SH-SY5Y (cell line): ENCODE measurements around the gene SPR.

Experiments used
- GATA2 ChIP-seq: IDR thresholded peaks from 2 replicates; pipeline ENCODE4 v1.6.1; 2011; ENCODE audit warnings: mild to moderate bottlenecking, low read depth, low read length
- GATA3 ChIP-seq: IDR thresholded peaks from 2 replicates; pipeline ENCODE4 v1.6.1; 2011; ENCODE audit warnings: low read depth, mild to moderate bottlenecking, low read length, moderate library complexity

DNA sequence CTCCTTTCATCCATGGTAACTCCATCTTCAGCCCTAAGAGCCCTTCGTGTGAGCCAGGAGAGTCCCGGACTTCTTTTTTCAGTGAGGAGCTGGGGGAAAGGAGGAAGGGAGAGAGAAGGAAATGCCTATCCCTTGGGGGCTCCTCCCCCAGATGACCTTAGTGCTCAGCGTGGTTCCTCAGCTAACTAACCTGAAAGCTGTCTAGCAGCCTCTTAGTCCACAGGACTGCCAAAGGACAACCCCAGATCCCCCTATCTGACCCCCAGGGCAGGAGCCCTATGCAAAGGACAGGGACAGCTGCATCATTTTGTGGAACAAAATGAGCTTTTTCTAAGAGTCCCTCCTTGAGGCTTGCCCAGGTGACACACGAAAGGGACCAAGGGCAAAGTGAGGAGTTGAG lies 7.9 kb downstream of the SPR start:
- no peak for TF ChIP-seq GATA3
- no peak for TF ChIP-seq GATA2
